Measurements from ENCODE around the gene ZBTB44. TPM values are rescaled to one million over a fixed set of nuclear protein-coding genes. Genes with fewer than 3 reads are reported as not detected.

Gene ZBTB44
- total and polyA plus RNA-seq, 3 donors from 2014 or later, result 103 to 158 (median 125) TPM

DNA sequence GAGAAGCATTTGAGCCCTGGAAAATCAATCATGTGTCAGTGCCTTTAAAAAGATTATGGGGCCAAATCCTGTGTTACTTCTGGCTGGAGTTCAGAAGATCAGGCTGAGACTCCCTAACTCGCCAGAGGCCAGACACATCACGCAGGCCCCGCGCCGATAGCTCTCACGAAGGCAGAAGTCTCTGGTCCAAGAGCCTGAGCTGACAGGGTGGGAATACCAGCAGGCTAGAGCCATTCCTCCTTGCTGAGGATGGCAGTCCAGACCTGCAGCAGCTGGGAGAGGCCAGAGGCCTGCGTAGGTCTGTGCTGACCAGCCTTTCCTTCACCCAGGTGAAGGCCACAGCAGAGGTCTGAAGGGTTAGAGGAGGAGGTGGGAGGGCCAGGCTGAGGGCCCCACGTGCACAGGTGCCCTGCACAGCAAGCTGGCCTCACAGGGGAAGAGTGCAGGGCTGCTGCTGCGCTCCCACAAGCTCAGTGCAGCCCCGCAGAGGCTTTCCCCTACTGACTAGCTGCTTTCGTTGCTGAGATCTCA is 102.2 kb downstream of the ZBTB44 start:
- intact Hi-C loops (cut with DNase I; ENCODE audit: low total_unique reads), result loop anchor here (10.0 kb wide), 1 partner anchor 212 kb away; the partner anchor contains the start of gene ADAMTS8
- WGBS, 2 donors, result 38 to 67% methylated on average over 5 to 11 of the region's 11 CpGs

DNA sequence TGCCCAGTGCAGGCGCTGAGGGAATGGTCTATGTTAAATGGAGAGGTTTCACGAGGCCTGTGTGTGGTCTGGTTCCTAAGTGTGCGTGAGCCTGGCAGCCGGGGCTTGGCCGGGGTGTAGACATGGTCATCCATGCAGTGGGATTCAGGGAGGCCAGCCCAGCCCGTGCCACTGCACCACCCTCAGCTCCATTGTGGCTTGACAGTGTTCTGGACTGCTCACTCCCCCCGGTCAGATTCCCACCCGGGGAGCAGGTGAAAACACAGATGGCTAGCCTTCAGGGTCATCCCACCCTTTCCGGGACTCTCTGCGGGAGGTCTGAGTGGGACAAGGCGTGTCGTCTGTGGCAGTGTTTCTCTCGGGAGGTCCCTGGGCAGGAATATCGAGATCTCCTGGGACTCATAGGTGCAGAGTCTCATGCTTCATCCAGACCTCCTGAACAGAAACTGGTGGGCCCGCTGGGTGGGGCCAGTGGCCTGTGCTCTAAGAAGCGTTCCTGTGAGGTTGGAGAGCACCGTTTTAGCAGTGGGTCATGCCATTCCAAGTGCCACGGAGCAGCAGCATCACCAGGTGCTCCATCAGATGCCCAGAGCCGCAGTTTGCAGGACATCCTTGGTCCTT is 102.8 kb downstream of the ZBTB44 start:
- TF ChIP-seq, protein P1, sequence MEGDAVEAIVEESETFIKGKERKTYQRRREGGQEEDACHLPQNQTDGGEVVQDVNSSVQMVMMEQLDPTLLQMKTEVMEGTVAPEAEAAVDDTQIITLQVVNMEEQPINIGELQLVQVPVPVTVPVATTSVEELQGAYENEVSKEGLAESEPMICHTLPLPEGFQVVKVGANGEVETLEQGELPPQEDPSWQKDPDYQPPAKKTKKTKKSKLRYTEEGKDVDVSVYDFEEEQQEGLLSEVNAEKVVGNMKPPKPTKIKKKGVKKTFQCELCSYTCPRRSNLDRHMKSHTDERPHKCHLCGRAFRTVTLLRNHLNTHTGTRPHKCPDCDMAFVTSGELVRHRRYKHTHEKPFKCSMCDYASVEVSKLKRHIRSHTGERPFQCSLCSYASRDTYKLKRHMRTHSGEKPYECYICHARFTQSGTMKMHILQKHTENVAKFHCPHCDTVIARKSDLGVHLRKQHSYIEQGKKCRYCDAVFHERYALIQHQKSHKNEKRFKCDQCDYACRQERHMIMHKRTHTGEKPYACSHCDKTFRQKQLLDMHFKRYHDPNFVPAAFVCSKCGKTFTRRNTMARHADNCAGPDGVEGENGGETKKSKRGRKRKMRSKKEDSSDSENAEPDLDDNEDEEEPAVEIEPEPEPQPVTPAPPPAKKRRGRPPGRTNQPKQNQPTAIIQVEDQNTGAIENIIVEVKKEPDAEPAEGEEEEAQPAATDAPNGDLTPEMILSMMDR (IDR thresholded peaks at IDR 0.05), result no peak
- no peak for TF ChIP-seq POLR2A (IDR thresholded peaks at IDR 0.05)
- WGBS, 2 donors, result 89 to 91% methylated on average over 9 to 19 of the region's 19 CpGs
- intact Hi-C loops (cut with DNase I; ENCODE audit: low total_unique reads), result loop anchor here (10.0 kb wide), 1 partner anchor 213 kb away; the partner anchor contains the start of gene ADAMTS8
- Histone ChIP-seq H3K27me3 (no peaks in the 10 kb centered on the region), H3K4me1 (peaks cover 12% of the 10 kb centered on the region), H3K36me3 (ENCODE audit: low read depth, missing control alignments) (no peaks in the 10 kb centered on the region), H3K27ac (no peak overlapping the region), H3K9me3 (no peaks in the 10 kb centered on the region), H3K4me3 (no peak overlapping the region)
- peak; percentile 9 for DNase-seq

More for the DNA sequence above, 102.2 kb downstream of the ZBTB44 start:
- TF ChIP-seq POLR2A (IDR thresholded peaks at IDR 0.05), result no peak
- TF ChIP-seq, protein P1 (IDR thresholded peaks at IDR 0.05), result no peak
- Histone ChIP-seq H3K4me3 (no peak overlapping the region), H3K27ac (no peak overlapping the region), H3K9me3 (no peaks in the 10 kb centered on the region), H3K36me3 (ENCODE audit: low read depth, missing control alignments) (no peaks in the 10 kb centered on the region), H3K27me3 (no peaks in the 10 kb centered on the region), H3K4me1 (peaks cover 18% of the 10 kb centered on the region)
- DNase-seq, result peak; percentile 9

DNA sequence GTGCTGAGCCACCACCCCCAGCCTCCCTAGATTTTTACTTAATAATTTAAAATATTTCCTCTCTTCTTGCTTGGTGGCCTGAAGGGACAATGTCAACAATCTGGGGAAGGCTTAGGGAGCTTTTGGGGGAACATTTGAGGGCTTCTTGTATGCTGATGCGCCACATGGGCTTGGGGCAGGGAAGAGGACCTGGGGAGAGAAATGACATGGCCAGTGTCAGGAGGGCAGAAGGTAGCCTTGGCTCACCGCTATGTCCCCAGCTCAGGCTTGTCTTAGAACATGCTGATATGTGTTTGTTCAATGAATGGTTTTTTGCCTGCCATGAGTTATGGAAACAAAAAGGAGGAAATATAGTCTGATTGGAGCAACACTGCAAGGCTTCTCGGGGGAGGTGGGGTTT is 103.6 kb downstream of the ZBTB44 start:
- intact Hi-C loops (cut with DNase I; ENCODE audit: low total_unique reads), result loop anchor here (10.0 kb wide), 1 partner anchor 214 kb away; the partner anchor contains the start of gene ADAMTS8
- Histone ChIP-seq H3K27ac (no peak overlapping the region), H3K9me3 (no peaks in the 10 kb centered on the region), H3K36me3 (ENCODE audit: low read depth, missing control alignments) (no peaks in the 10 kb centered on the region), H3K27me3 (no peaks in the 10 kb centered on the region), H3K4me1 (peaks cover 7% of the 10 kb centered on the region), H3K4me3 (no peak overlapping the region)
- no peak for DNase-seq
- WGBS, 2 donors, result 90% methylated on average over 3 of the region's 3 CpGs
- no peak for TF ChIP-seq POLR2A (IDR thresholded peaks at IDR 0.05)
- TF ChIP-seq, protein P1 (IDR thresholded peaks at IDR 0.05), result no peak

DNA sequence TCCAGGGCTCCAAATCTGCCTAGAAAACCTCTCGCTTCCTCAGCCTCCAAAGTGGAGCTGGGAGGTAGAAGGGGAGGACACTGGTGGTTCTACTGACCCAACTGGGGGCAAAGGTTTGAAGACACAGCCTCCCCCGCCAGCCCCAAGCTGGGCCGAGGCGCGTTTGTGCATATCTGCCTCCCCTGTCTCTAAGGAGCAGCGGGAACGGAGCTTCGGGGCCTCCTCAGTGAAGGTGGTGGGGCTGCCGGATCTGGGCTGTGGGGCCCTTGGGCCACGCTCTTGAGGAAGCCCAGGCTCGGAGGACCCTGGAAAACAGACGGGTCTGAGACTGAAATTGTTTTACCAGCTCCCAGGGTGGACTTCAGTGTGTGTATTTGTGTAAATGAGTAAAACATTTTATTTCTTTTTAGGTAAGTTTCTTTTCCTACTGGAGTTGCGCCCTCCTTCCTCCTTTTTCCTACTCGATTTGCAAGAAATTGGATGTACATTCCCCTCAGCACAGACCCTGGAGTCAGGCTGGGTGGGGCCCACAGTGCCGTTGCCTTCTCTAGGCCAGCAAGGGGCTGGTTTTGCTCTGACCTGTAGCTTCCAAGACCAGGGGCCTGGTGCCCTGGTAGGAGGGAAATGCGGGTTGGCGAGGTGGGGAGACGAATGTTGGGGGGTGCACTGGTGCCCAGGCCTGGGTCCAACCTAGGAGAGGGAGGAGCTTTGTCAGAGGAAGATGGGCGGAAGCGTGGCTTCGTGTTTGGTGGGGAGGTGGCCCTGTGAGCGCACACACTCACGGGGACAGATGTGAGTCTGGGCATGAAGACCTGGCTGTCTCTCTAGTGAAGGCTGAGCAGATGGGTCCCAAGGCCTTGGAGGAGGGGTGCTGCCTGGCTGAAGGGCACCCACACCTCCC is 104.5 kb downstream of the ZBTB44 start:
- WGBS, 2 donors, result 69 to 78% methylated on average over 22 to 23 of the region's 23 CpGs
- Histone ChIP-seq H3K36me3 (ENCODE audit: low read depth, missing control alignments) (no peaks in the 10 kb centered on the region), H3K4me3 (no peak overlapping the region), H3K9me3 (no peaks in the 10 kb centered on the region), H3K27me3 (no peaks in the 10 kb centered on the region), H3K4me1 (no peaks in the 10 kb centered on the region), H3K27ac (no peak overlapping the region)
- peak; percentile 10 for DNase-seq
- TF ChIP-seq POLR2A (IDR thresholded peaks at IDR 0.05), result no peak
- TF ChIP-seq, protein P1 (IDR thresholded peaks at IDR 0.05), result no peak
- intact Hi-C loops (cut with DNase I; ENCODE audit: low total_unique reads), result loop anchor here (10.0 kb wide), 1 partner anchor 215 kb away; the partner anchor contains the start of gene ADAMTS8

All from testis (tissue), 3 donors.